KG1 (cell line): Measurements from ENCODE around the gene SERTAD2.

Experiments
- DNase-seq: peaks from one replicate; lab custom pipeline; 2025; lab: John Stamatoyannopoulos, UW

Gene SERTAD2

DNA sequence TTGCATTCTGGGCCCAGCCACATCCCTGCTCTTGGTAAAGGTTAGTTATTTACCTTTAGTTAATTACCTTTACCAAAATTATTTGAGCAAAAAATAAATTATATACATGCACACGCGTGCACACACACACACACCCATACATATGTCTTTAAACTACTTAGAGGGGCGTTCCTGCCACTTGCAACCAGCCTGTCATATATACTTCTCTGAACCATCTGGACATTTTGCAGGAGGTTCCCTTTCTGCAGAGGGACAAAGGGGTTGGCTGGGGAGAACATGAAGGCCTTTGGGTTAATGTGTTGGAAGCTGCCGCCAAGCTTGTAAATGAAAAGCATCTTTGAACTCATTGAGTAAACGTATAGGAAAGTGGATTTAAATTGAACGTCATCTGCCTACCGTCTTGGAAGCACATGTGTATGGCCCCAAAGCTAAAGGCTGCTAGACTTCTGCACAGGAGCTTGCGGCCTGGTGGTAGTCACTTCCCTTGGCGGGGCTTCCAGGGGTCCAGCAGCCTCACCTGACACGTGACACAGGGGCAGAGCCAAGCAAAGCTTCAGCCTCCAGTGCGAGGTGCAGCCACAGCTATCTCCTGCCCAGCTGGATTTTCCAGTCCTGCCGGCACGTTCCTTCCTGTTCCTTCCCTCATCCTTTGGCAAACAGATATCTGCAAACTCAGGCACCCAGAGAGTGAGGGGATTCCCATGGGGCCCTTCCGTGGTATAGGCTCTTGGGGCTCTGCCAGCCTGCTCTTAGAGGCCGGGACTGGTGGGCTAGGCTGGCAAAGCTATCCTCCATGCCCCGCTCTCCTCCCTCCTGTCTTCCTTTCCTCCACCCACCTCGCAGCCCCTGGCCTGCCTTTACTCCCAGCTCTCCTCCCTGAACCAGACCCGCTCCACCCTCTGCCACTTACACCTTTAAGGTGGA, 46.1 kb downstream of the SERTAD2 start:
- no peak for DNase-seq

DNA sequence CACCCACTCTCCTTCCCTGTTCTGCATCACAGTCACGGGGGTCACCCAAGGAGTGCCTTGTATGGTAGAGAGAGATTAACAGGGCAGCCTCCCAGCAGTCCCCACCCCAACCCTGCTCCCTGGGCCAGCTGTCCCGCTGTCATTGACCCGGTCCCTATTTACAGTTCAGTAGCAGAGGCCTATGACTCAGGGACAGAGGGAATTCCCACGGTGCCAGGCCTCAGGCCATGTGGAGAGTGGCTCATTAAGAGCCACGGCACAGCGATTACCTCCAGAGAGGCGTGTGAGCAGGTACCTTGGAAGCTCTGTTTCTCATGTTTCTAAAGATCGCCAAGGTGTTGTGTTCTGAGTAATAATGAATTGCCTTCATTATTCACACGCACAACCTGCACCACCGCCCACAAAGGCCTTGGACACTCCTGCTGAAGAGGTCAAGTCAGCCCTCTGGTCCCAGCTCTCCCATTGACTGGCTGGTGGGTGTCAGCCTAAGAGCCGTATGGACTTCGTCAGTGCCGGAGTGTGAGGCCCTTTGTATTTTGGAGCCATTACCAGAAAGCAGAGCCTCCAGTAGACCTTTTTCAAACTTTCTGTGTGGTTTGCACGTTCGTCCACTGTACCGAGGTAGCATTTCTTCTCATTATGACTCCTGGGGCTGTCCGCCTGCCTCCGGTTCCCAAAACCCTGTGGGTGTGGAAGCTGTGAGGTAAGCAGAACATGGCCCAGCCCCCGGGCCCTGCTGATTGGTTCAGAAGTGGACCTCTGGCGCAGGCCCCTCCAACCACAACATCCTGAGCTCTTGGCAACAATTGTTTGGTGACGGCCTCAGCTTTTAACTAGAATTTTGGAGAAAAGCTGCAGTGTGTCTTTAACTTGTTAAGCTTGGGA, 47.0 kb downstream of the SERTAD2 start:
- DNase-seq, result no peak

DNA sequence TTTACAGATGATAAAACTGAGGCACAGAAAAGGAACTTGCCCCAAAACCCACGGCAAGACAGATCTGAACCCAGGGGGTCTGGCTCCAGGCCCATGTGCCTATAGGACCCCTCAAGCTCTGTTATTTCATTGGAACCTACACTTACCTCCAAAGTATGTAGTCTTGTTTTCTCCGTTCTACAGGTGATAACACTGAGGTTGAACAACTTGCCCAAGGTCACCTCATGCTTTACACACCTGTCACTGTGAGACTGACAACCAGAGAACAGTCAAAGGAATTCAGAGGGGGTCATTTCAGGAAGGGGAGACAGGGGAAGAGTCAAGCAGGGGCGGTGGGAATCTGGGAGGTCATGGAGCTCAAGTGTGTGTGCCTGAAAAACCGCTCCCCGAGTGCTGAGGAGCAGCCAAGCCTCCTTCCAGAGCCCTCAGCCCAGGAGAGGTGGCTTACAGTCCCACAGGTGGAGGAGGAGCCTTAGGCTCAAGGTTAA, 47.7 kb downstream of the SERTAD2 start:
- no peak for DNase-seq

DNA sequence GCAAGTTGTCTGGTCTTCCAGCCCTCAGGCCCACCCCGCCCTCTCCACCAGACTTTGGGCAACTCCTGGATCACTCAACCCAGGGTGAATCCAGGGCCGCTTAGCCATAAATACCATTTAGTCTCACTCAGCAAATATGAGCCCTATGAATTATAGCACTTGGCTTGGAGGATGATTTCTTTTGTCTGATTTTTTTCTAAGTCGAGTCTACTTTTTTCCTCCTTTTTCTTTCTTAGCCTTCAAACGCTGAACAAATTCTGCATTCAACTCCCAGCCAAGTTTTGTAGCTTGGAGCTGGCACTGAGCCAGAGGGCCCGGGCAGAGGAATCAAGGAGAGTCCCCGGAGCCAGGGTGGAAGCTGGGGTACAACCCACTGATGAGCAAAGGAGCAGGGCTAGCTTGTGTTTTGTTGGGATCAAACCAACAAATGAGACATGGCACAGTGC, 48.7 kb downstream of the SERTAD2 start:
- DNase-seq, result no peak

DNA sequence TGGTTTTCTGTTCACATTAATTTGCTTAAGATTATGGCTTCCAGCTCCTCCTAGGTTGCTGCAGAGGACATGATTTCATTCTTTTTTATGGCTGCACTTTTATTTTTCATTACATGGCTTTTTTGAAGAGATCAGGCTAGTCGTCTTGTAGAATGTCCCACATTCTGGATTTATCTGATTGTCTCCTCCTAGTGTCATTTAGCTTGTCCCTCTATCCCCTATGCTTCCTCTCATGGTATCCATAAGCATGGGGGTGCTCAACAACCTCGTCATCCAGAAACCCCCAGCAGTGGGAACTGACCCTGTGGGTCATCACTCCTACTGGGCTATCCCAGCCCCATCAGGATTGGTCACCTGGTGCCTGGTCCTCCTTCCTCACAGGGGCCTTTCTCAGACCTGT, 49.6 kb downstream of the SERTAD2 start:
- no peak for DNase-seq

DNA sequence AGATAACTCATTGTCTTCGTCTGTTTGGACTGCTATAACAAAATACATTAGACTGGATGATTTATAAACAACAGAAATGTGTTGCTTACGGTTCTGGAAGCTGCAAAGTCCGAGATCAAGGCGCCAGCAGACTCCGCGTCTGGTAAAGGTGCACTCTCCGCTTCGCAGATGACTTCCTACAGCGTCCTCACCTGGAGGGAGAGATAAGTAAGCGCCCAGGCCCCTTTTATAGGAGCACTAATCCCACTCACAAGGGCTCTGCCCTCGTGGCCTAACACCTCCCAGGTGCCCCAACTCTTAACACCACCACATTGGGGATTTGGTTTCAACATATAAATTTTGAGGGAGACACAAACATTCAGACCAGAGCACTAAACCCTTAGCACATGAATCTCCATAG, 51.3 kb downstream of the SERTAD2 start:
- no peak for DNase-seq

DNA sequence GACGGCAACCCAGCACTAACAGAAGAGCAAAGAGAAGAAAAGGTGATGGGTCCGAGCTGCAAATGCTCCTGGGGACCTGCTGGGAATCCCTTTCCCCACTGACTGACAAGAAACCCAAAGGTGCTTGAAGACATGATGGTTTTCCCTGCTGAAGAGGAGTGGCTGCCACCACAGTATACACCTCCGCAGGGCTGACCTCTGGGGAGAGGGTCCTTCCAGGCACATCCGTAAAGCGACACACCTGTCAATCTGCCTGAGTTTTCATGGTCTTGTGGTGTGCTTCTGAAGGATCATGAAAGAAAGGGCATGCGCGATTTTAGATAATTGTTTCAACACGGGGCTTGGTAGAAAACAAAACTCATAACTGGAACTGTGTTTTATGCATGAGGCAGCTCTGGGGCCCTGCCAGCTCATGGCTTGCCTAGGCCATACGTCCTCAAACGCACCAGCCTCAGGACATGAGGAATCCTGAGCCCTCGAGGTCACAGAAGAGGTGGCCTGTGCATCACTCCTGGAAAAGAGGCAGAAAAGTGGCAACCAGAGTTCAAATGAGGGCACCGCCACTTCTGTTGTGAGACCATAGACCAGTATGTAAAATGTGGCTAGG, 51.8 kb downstream of the SERTAD2 start:
- DNase-seq, result no peak

DNA sequence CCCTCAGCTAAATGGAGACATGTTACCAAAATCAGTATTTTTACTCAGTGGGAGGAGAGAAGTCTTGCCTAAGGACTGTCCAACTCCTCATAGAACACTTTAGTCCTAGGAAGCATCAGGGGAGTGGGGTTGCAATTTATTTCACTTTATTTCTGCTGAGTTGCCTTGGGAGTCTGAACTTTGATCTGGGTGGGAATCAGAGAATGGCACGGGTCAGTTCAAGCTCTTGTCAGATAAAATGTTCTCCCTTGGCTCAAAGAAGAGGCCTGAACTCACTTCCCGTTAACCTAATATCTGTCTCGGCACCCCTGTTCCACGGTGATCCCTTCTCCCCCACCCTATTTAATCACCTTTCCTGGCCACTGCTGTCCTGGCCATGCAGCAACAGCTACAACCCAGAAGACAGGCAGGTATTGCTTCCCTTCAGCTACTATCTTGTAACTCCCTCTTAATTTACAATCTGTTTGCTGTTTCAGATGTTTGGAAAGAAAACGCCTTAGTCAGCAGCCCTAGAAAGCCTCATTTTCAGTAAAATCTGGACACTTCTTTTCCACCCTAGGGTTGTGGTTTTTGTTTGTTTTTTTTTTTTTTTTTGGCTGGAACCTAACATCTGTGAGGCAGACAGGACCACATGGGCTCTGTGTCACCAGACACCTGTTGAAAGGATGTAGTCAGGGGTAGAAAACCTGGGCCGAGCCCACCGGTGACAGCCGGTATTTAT, 52.5 kb downstream of the SERTAD2 start:
- DNase-seq, result no peak

DNA sequence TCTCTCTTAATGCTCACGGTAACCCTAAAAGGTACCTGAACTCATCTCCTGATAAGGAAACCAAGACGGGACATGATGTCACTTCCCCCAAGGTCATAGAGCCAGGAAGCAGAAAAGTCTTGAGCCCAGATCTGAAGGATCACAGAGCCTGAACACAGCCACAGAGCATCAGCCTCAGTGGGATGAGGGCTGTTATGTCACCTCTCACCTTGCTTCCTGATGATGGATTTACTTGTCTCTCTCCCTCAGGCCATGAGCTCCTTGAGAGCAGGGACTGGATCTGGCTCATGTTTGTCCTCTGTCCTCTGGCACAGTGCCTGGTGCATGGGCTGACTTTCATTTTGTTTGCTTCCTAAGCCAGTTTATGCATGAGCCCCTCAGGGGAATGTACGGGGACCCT, 54.2 kb downstream of the SERTAD2 start:
- DNase-seq, result no peak

DNA sequence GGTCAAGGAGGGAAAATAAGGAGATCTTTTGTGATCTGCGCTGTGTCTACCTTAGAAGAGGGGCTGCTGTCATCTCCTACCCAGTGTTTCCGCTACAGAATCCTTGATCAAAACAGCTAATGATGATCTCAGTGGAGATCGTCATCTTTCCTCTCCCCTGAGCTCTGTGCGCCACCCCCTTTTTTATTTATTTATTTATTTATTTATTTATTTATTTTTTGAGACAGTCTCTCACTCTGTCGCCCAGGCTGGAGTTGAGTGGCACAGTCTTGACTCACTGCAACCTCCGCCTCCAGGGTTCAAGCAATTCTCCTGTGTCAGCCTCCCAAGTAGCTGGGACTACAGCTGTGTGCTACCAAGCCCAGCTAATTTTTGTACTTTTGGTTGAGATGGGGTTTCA, 55.5 kb downstream of the SERTAD2 start:
- no peak for DNase-seq

DNA sequence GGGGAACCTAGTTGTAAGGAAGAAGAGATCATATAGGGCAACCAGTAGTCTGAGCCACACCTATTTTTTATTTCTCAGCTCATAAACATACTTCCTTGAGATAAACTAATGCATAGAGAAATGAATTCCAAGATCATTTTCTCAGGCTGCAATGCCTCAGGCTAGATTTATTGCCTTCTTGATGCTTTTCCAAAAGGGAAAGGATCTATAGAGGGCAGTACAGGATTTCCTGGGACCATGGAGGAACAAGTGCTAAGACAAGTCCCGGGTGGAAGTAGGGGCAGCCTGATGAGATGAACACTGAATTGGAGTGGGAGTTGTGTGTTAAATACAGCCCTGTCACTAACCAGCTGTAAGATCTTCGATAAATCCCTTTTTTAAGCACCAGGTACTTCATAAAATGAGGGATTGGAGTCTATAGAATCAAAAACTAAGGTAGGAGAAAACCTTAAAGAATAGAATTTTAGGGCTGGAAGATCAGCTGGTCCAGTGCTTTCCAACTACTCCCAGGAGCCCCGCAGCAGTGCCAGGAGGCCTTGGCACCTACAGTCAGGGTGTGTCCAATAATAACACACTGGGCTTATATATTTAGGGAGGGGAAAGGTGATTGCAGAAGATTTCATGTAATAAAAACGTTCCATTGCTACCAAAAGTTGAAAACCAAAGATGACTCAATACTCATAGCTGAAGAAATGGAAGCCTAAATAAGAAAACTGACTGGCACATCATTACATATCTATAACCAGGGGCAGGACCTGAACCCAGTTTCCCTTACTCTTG, 58.1 kb downstream of the SERTAD2 start:
- DNase-seq, result no peak

DNA sequence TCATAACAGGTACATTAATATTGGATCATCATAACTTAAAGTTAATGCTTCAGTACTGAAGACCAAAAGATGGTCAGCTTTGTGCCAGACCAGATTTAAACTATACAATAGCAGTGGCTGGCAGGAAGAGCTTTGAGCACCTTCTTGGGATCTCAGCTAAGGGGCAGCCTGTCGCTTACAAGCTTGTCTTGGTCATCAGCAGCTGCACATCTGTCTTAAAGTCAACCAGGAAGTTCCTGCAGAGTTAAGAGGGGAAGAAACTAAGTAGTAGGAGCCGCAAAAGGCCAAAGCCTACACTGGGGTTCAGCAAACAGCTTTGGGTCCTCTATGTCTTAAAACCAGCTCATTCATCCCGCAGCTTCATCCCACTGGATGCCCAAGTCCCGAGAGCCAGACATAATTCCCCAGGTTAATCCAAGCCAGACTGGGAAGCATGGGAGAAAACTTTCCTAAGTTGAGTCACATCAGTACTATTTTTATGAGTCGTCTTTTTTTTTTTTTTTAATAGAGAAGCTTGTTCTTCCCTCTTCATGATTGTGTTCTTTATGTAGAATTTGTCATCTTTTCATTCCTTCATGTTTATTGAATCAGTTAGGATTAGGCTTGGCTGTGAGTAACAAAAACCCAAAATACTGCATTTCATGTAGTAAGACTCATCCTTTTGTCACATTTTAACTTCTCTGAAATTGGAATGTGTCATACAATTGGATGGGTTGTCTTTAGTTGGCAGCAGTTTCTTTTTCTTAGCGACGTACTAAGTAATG, 59.3 kb downstream of the SERTAD2 start:
- DNase-seq, result no peak

DNA sequence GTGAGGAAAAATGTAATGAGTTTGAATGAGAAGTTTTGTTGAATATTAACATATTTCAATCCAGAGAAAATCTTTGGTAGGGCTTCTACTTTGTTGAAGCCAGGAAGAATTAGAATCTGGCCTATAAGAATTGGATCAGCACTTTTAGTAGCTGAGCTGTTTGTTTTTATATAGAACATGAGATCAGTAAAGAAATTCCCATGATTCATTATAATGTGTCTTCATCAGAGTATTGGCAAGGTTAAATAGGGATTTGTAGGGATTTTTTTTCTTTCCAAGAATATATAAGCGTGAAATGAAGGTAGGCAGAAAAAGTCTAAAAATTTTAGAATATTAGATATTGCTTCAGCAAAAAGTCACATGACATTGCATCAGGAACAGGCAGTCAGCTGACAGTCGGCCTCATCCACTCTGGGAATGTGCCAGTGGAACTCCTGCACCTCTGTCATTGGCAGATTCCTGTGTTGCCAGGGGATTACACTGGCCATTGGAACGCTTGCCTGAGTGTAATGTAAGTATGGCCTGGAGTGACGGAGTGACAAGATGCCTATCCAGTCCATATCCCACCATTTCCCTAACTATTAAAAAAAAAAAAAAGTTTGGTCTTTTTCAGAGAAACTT, 60.6 kb downstream of the SERTAD2 start:
- no peak for DNase-seq

DNA sequence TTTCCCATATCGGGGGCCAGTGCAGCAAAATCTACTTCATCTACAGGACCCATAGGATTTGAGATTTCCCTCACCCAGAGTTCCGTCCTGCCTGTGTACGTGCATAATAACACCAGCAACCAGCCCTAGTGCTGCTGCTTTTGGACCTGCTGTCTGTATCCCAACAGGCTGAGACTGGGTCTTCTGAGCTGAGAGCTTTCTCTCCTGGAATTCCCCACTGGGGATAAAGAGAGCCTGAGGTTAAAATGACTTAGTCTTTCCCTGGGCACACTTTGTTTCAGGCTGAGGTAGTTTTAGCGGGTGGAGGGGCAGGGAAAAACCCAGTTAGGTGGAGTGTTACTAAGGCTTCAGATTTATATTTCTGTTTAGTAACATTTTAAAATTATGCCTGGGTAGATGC, 62.5 kb downstream of the SERTAD2 start:
- no peak for DNase-seq

DNA sequence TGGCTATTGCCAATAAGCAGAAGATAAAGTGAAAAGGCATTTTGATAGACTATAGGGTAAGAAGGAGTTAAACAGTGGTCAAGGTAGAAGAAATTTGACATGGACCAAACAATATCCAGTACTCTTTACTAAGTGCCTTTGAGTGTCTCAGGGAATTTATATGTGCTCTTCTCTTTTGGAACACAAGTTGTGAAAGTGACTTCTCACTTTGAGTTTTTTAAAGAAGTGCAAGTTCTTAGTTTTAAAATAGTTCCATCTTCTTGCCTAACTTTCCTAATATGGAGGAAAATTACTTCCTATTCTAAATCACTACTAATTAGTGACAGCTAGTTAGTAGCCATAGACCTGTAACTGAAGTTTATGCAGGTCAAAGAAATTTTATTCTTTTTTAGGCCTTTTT, 66.2 kb downstream of the SERTAD2 start:
- no peak for DNase-seq

DNA sequence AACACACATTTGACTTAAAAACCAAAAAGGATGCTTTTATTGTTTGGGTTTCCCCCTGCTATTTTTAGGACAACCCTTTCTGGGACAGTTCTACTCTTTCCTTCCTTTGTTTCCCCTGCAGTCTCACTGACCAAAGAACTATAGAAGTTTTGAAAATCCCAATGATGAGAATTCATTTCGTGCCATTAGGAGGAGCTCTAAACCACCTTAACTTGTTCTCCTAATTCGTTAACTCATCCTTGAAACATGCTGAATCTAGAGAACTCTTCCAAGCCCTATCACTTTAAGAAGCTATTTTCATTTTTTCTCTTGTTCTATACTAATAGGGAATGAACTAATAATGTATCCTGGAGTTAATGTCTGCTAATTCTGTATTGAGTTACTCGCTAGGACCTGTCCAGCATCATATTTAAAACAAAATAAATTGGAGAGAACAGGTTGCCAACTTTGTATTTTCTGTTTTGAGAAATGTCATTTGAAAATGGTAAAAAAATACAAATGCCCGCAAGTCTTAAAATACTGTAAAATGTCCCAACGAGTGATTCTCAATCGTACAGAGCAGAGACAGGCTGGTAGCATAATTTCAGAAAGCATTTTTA, 66.7 kb downstream of the SERTAD2 start:
- peak; percentile 39 for DNase-seq

DNA sequence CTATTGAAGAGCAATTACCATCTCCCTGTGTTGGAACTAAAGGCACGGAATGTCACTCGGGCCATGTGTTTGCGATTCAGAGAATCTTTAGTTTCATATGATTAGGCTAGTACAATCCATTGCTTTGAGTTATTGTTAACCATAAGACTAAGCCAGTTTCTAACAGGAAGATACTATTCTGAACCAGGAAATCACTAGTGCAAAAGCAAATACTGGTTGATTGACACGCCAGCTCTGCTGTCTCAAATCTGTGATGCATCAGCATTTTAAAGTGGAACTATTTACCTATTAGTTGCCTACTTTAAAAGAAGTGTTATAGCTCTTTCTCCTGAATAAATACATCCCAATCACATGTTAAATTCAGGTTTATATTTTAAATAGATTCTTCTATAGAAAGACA, 67.7 kb downstream of the SERTAD2 start:
- DNase-seq, result no peak

DNA sequence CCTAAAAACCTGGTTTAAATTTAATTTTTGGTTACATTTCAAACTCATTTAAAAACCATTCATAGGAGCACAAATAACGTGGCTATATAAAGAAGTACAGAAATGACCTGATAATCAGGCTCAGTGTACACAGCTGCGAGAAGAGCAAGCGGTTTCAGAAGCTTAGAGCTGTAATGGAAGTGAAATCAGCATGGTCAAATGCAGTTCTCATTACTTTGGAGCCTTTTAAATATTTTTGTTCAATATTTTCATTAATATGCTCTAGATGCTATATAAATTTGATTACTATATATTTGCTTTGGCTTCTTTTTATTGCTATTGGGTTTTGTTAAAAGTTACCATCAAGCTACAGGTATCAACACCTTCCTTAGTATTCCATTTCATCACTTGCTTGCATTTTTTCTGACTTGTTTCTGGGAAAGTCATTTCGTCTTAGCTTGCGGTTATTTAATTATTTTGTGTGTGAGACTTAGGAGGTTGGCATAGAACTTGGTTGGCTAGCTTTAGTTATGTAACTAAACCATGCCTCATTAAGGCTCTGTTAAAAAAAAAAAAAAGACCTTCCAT, 70.9 kb downstream of the SERTAD2 start:
- DNase-seq, result no peak
